Measurements from ENCODE around the gene FAH. TPM values are rescaled to one million over a fixed set of nuclear protein-coding genes. Genes with fewer than 3 reads are reported as not detected.
"Not testable (repeated sequence)": the region's sequence is repeated elsewhere in the genome, so short reads cannot be mapped to it uniquely, and the experiment has no call there.

FAH gene
- total and polyA plus RNA-seq, 9 of the 15 experiments (the other 6 are each of a cell fraction or from before 2014, with no cell fraction given): 66.8 to 310 (median 103) TPM

DNA sequence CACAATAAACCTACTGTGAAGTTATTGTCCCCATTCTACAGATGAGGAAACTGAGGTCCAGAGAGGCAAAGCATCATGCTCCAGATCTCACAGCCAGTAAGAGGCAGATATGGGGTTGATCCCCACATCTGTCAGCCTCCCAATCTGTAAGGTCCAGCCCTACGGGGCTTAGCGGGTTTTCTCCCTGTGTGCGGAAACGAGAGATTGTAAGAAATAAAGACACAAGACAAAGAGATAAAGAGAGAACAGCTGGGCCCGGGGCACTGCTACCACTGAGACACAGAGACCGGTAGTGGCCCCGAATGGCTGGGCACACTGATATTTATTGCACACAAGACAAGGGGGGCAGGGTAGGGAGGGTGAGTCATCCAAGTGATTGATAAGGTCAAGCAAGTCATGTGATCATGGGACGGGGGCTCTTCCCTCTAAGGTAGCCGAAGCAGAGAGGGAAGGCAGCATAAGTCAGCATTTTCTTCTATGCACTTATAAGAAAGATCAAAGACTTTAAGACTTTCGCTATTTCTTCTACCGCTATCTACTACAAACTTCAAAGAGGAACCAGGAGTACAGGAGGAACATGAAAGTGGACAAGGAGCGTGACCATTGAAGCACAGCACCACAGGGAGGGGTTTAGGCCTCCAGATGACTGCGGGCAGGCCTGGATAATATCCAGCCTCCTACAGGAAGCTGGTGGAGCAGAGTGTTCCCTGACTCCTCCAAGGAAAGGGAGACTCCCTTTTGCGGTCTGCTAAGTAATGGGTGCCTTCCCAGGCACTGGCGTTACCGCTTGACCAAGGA is 2.8 kb downstream of the FAH start (continued):
- 0 out of 2 replicates have a peak, but pooled peaks have one; percentile 60 for TF ChIP-seq ZNF407 (IDR thresholded peaks at IDR 0.05; ENCODE audit: low read depth)
- 0 out of 2 replicates have a peak, but pooled peaks have one; percentile 38 for TF ChIP-seq ATF6 (CRISPR knock-in tag; IDR thresholded peaks at IDR 0.05)
- peak; percentile 61 for TF ChIP-seq POLR2A (conservative IDR thresholded peaks at IDR 0.05)
- TF ChIP-seq FOS (IDR thresholded peaks at IDR 0.05; ENCODE audit: extremely low read depth, insufficient read length): peak; percentile 54
- peak; percentile 90 for TF ChIP-seq ARID1B (IDR thresholded peaks at IDR 0.05)
- peak; percentile 81 for TF ChIP-seq BHLHE40 (IDR thresholded peaks at IDR 0.05; ENCODE audit: low read length)
- TF ChIP-seq, protein P1, sequence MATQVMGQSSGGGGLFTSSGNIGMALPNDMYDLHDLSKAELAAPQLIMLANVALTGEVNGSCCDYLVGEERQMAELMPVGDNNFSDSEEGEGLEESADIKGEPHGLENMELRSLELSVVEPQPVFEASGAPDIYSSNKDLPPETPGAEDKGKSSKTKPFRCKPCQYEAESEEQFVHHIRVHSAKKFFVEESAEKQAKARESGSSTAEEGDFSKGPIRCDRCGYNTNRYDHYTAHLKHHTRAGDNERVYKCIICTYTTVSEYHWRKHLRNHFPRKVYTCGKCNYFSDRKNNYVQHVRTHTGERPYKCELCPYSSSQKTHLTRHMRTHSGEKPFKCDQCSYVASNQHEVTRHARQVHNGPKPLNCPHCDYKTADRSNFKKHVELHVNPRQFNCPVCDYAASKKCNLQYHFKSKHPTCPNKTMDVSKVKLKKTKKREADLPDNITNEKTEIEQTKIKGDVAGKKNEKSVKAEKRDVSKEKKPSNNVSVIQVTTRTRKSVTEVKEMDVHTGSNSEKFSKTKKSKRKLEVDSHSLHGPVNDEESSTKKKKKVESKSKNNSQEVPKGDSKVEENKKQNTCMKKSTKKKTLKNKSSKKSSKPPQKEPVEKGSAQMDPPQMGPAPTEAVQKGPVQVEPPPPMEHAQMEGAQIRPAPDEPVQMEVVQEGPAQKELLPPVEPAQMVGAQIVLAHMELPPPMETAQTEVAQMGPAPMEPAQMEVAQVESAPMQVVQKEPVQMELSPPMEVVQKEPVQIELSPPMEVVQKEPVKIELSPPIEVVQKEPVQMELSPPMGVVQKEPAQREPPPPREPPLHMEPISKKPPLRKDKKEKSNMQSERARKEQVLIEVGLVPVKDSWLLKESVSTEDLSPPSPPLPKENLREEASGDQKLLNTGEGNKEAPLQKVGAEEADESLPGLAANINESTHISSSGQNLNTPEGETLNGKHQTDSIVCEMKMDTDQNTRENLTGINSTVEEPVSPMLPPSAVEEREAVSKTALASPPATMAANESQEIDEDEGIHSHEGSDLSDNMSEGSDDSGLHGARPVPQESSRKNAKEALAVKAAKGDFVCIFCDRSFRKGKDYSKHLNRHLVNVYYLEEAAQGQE (IDR thresholded peaks at IDR 0.05; ENCODE audit: borderline replicate concordance): peak; percentile 38; the same call in 1 of the 2 replicates
- TF ChIP-seq, protein P1 (CRISPR knock-in tag; IDR thresholded peaks at IDR 0.05; ENCODE audit: low read depth): not testable (repeated sequence)
- peak; percentile 64 for TF ChIP-seq SOX6 (IDR thresholded peaks at IDR 0.05)

Measured in K562 (cell line).